SK-N-SH (cell line): ENCODE measurements around the gene PRRT1. TPM values are rescaled to one million over a fixed set of nuclear protein-coding genes. Genes with fewer than 3 reads are reported as not detected.
"Not testable (repeated sequence)": the region's sequence is repeated elsewhere in the genome, so short reads cannot be mapped to it uniquely, and the experiment has no call there.

Experiments used
- CTCF ChIA-PET: fragments of 300-600, 350-600 bp; formaldehyde crosslinking; extraction: SDS; loops from one replicate; lab custom pipeline; 2021; lab: Yijun Ruan, JAX
- POLR2A ChIA-PET: fragments of 350-600 bp; sonication (Branson Sonifier 250); formaldehyde crosslinking; extraction: SDS; loops from one replicate; lab custom pipeline; 2020; ENCODE audit warnings: antibody characterized with exemption, inconsistent platforms; lab: Yijun Ruan, JAX
- DNase-seq: peaks from one replicate; pipeline ENCODE4 v3.0.0; 2012
- H2AFZ ChIP-seq: fragments of 200-600 bp; sonication (generic); 2 replicates; pipeline ENCODE4 v1.8.1; 2016; ENCODE audit warnings: antibody characterized with exemption, mild to moderate bottlenecking, low read depth
- H3F3A ChIP-seq: fragments of 200-600 bp; sonication (generic); replicated peaks from 2 replicates; pipeline ENCODE3; 2016; ENCODE audit warnings: antibody characterized with exemption, mild to moderate bottlenecking; ENCODE audit not compliant: insufficient read depth
- H3K27ac ChIP-seq, 2 experiments: fragments of 200-500 bp in 1 of 2; fragments of 200-600 bp in 1 of 2; sonication (Bioruptor generic) in 1 of 2; sonication (generic), shearing (Covaris generic) in 1 of 2; 2 replicates each; pipeline versions ENCODE4 v1.5.1 to v1.6.1; 2014 to 2016; ENCODE audit warnings: low read depth in 2 of 2, inconsistent platforms in 1 of 2, low read length in 1 of 2, mild to moderate bottlenecking in 1 of 2, mixed read lengths in 1 of 2
- H3K27me3 ChIP-seq: fragments of 200-600 bp; sonication (generic), shearing (Covaris generic); 2 replicates; pipeline ENCODE4 v1.6.1; 2016; ENCODE audit warnings: mixed run types; ENCODE audit not compliant: insufficient read depth
- H3K36me3 ChIP-seq, 2 experiments: fragments of 200-500 bp in 1 of 2; fragments of 200-600 bp in 1 of 2; sonication (Bioruptor generic) in 1 of 2; sonication (generic) in 1 of 2; replicated peaks in 1 of 2; 2 replicates each; pipeline versions ENCODE3 to v1.5.1; 2014 to 2016; ENCODE audit warnings: low read length in 1 of 2, mild to moderate bottlenecking in 1 of 2; ENCODE audit not compliant: insufficient read depth in 2 of 2, control insufficient read depth in 1 of 2
- H3K4me1 ChIP-seq, 2 experiments: fragments of 200-500 bp in 1 of 2; fragments of 200-600 bp in 1 of 2; sonication (Bioruptor generic) in 1 of 2; sonication (generic), shearing (Covaris generic) in 1 of 2; 2 replicates each; pipeline versions ENCODE4 v1.5.1 to v1.6.1; 2014 to 2016; ENCODE audit warnings: low read depth in 1 of 2, low read length in 1 of 2, mixed run types in 1 of 2; ENCODE audit not compliant: insufficient read depth in 2 of 2, control insufficient read depth in 1 of 2
- H3K4me2 ChIP-seq: fragments of 200-600 bp; sonication (generic), shearing (Covaris generic); 2 replicates; pipeline ENCODE4 v1.6.1; 2017; ENCODE audit warnings: mixed run types
- H3K4me3 ChIP-seq, 2 experiments: fragments of 200-500 bp in 1 of 2; fragments of 200-600 bp in 1 of 2; sonication (Bioruptor generic) in 1 of 2; sonication (generic), shearing (Covaris generic) in 1 of 2; 2 replicates each; pipeline versions ENCODE4 v1.5.1 to v1.8.1; 2014 to 2016; ENCODE audit warnings: low read depth in 2 of 2, inconsistent platforms in 1 of 2, low read length in 1 of 2, mild to moderate bottlenecking in 1 of 2, mixed read lengths in 1 of 2, moderate library complexity in 1 of 2
- H3K79me2 ChIP-seq: fragments of 200-600 bp; sonication (generic); 2 replicates; pipeline ENCODE4 v1.8.1; 2017; ENCODE audit warnings: mild to moderate bottlenecking; ENCODE audit not compliant: insufficient read depth
- H3K9ac ChIP-seq: fragments of 200-600 bp; sonication (generic); 2 replicates; pipeline ENCODE4 v1.6.1; 2017; ENCODE audit warnings: mixed run types
- H3K9me2 ChIP-seq: fragments of 200-600 bp; sonication (generic); 2 replicates; pipeline ENCODE4 v1.6.1; 2017; ENCODE audit warnings: mixed run types
- H3K9me3 ChIP-seq: fragments of 200-600 bp; sonication (generic); 2 replicates; pipeline ENCODE4 v1.6.1; 2017; ENCODE audit warnings: mixed run types, mild to moderate bottlenecking, moderate library complexity
- H4K20me1 ChIP-seq: fragments of 200-600 bp; sonication (generic); 2 replicates; pipeline ENCODE4 v1.6.1; 2017; ENCODE audit warnings: mild to moderate bottlenecking, mixed run types; ENCODE audit not compliant: insufficient read depth
- ELF1 ChIP-seq: IDR thresholded peaks from 2 replicates; pipeline ENCODE4 v1.4.0; 2012
- EP300 ChIP-seq, 2 experiments: IDR thresholded peaks; 2 replicates each; pipeline versions ENCODE4 v1.4.0 to v1.6.1; 2012; ENCODE audit warnings: borderline replicate concordance in 1 of 2, low read depth in 1 of 2, low read length in 1 of 2
- FOSL2 ChIP-seq: IDR thresholded peaks from 2 replicates; pipeline ENCODE4 v1.4.0; 2012; ENCODE audit warnings: low read depth, mild to moderate bottlenecking, moderate library complexity, borderline replicate concordance
- FOXJ3 ChIP-seq: sonication (generic); formaldehyde crosslinking; IDR thresholded peaks from 2 replicates; pipeline ENCODE4 v1.5.1; 2020; ENCODE audit warnings: mild to moderate bottlenecking, missing genetic modification reagents
- FOXM1 ChIP-seq: IDR thresholded peaks from 2 replicates; pipeline ENCODE4 v1.4.0; 2012; ENCODE audit warnings: low read depth, mild to moderate bottlenecking
- MEF2A ChIP-seq: IDR thresholded peaks from 2 replicates; pipeline ENCODE4 v1.4.0; 2012; ENCODE audit warnings: low read depth, borderline replicate concordance
- MXI1 ChIP-seq: IDR thresholded peaks from 2 replicates; pipeline ENCODE4 v1.6.1; 2012; ENCODE audit warnings: mild to moderate bottlenecking, low read depth, low read length, improper control_type of control experiment
- NRF1 ChIP-seq: IDR thresholded peaks from 2 replicates; pipeline ENCODE4 v1.6.1; 2012; ENCODE audit warnings: low read depth, mild to moderate bottlenecking, low read length
- RXRA ChIP-seq: IDR thresholded peaks from 2 replicates; pipeline ENCODE4 v1.4.0; 2012; ENCODE audit warnings: low read depth, mild to moderate bottlenecking, borderline replicate concordance
- TEAD4 ChIP-seq: IDR thresholded peaks from 2 replicates; pipeline ENCODE4 v1.4.0; 2012; ENCODE audit warnings: mild to moderate bottlenecking, borderline replicate concordance; ENCODE audit not compliant: insufficient read depth
- WGBS: methylation state at CpG from one replicate; pipeline ENCODE4 v1.1.6; 2017; ENCODE audit warnings: low lambda C conversion rate; 5-methylcytosine and 5-hydroxymethylcytosine counted together
- polyA plus RNA-seq, 3 experiments: library from polyadenylated mRNA; depleted of rRNA; stranded (reverse); fragments of >200 nt; gene quantifications; 2 replicates each; pipeline ENCODE4 v1.2.3, GENCODE V29; 2012
- TF ChIP-seq, protein P1 (sequence below): IDR thresholded peaks from 2 replicates; pipeline ENCODE4 v1.4.0; 2012; ENCODE audit warnings: low read depth, borderline replicate concordance
- TF ChIP-seq, protein P2 (sequence below): fragments of 150-350 bp; IDR thresholded peaks from 2 replicates; pipeline ENCODE4 v1.6.1; 2017; ENCODE audit warnings: antibody characterized with exemption, low read length, low read depth, borderline replicate concordance
- TF ChIP-seq, protein P3 (sequence below): fragments of 200-600 bp; sonication (generic); IDR thresholded peaks from 2 replicates; pipeline ENCODE4 v1.6.1; 2017; ENCODE audit warnings: antibody characterized with exemption, mild to moderate bottlenecking, moderate library complexity
- TF ChIP-seq, protein P4 (sequence below): IDR thresholded peaks from 2 replicates; pipeline ENCODE4; 2012

The PRRT1 gene
- polyA plus RNA-seq, 1 of the 3 experiments (the other 2 are of a cell fraction), result 1.5 TPM

DNA sequence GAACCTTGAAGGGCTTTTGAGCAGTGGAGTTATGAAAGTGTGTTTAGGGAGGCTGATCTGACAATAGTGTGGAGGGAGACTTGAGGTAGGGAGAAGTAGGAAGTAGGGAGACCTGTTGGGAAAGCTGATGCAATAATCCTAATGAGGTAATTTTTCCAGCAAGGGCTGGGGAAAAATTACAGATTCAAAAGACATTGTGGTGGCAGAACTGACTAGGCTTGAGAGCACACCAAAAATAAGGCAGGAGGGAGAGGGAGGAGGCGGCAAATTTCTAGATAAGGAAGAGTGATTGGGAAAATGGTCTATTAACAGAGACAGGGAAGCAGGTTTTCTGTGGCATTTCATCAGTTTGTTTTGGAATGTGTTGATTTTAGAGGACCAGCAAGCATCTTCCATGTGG is 5.5 kb downstream of the PRRT1 start:
- ChIA-PET CTCF (interaction anchor here (0.6 kb wide), 1 partner anchor 654 kb away, joined by 4 read pairs; no protein-coding TSS in a partner anchor), POLR2A (no interaction called here)
- H3K9me2 ChIP-seq, result no peaks in the 10 kb centered on the region
- H3K9ac ChIP-seq, result no peak overlapping the region
- DNase-seq, result no peak
- H2AFZ ChIP-seq, result no peak overlapping the region
- H3K4me1 ChIP-seq, result peaks cover 0 to 3% of the 10 kb centered on the region in 2 experiments; a peak in 1 of 4 replicates
- no peak overlapping the region for H3K27ac ChIP-seq
- no peak overlapping the region for H3K4me2 ChIP-seq
- no peaks in the 10 kb centered on the region for H3K9me3 ChIP-seq
- no peaks in the 10 kb centered on the region for H3F3A ChIP-seq
- H3K4me3 ChIP-seq, result no peak overlapping the region
- no peaks in the 10 kb centered on the region for H3K36me3 ChIP-seq
- 97% methylated on average over 1 of the region's 1 CpG for WGBS
- no peak for TF ChIP-seq FOXM1
- H4K20me1 ChIP-seq, result no peaks in the 10 kb centered on the region
- no peaks in the 10 kb centered on the region for H3K27me3 ChIP-seq
- no peaks in the 10 kb centered on the region for H3K79me2 ChIP-seq

DNA sequence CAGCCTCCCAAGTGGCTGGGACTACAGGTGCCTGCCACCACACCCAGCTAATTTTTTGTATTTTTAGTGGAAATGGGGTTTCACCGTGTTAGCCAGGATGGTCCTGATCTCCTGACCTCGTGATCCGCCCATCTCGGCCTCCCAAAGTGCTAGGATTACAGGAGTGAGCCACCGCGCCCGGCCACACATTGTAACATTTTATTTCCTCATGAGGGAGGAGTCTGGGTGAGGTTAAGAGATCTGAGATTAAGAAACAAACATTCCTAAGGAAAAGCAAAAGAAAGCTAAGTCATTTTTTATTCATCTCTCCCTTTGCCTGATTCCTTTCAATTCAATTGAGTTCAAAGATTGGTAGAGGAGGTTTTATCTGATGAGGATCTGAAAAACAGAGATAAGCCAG is 7.5 kb downstream of the PRRT1 start:
- H3K4me3 ChIP-seq, H3K27me3 ChIP-seq, DNase-seq, H3F3A ChIP-seq, H3K4me1 ChIP-seq, H3K79me2 ChIP-seq, H3K9ac ChIP-seq, POLR2A ChIA-PET, H4K20me1 ChIP-seq, H3K27ac ChIP-seq, H3K9me2 ChIP-seq, H2AFZ ChIP-seq, H3K9me3 ChIP-seq, H3K36me3 ChIP-seq, H3K4me2 ChIP-seq: not testable (repeated sequence)
- 89% methylated on average over 7 of the region's 7 CpGs for WGBS
- CTCF ChIA-PET, result interaction anchor here (1.4 to 1.5 kb wide), 2 partner anchors 10 to 25 kb away, joined by 3 to 5 read pairs; no protein-coding TSS in a partner anchor

DNA sequence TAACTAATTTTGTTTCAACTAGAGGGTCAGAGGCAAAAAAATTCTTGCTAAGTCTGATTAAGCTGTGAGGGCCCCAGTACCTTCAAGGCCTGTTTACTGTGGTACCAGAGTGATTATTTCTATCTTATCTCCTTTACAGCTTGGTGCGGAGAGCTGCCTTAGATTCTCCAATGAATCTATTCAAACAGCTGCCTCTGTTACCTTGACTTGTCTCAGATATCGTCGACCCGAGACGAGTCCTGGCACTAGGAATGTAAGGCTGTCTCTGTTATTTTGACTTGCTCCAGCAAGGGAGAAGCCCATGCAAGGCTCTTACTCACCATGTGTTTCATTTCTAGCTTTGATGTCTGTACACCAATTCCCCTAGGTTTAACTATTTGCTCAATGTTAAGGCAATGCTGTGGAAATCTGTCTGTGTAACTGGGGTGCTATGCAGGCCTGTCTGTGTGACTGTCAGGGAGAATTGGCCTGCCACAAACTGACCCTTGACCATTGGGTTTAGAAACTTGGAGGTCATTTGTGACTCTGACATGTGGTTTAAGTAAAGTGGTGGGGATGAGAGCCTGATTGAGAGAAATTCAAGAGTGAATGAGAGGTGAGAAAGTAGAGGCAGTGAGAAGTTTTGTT is 11.2 kb downstream of the PRRT1 start:
- H3K4me1 ChIP-seq, result no peaks in the 10 kb centered on the region
- no peak overlapping the region for H3K27ac ChIP-seq
- H3K9me2 ChIP-seq, result no peaks in the 10 kb centered on the region
- ChIA-PET POLR2A (no interaction called here), CTCF (no interaction called here)
- no peak overlapping the region for H3K4me2 ChIP-seq
- no peaks in the 10 kb centered on the region for H4K20me1 ChIP-seq
- no peak for TF ChIP-seq RXRA
- TF ChIP-seq, protein P1, sequence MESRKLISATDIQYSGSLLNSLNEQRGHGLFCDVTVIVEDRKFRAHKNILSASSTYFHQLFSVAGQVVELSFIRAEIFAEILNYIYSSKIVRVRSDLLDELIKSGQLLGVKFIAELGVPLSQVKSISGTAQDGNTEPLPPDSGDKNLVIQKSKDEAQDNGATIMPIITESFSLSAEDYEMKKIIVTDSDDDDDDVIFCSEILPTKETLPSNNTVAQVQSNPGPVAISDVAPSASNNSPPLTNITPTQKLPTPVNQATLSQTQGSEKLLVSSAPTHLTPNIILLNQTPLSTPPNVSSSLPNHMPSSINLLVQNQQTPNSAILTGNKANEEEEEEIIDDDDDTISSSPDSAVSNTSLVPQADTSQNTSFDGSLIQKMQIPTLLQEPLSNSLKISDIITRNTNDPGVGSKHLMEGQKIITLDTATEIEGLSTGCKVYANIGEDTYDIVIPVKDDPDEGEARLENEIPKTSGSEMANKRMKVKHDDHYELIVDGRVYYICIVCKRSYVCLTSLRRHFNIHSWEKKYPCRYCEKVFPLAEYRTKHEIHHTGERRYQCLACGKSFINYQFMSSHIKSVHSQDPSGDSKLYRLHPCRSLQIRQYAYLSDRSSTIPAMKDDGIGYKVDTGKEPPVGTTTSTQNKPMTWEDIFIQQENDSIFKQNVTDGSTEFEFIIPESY, result no peak
- TF ChIP-seq, protein P2, sequence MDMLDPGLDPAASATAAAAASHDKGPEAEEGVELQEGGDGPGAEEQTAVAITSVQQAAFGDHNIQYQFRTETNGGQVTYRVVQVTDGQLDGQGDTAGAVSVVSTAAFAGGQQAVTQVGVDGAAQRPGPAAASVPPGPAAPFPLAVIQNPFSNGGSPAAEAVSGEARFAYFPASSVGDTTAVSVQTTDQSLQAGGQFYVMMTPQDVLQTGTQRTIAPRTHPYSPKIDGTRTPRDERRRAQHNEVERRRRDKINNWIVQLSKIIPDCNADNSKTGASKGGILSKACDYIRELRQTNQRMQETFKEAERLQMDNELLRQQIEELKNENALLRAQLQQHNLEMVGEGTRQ, result no peak
- TF ChIP-seq FOSL2, result no peak
- TF ChIP-seq, protein P3, sequence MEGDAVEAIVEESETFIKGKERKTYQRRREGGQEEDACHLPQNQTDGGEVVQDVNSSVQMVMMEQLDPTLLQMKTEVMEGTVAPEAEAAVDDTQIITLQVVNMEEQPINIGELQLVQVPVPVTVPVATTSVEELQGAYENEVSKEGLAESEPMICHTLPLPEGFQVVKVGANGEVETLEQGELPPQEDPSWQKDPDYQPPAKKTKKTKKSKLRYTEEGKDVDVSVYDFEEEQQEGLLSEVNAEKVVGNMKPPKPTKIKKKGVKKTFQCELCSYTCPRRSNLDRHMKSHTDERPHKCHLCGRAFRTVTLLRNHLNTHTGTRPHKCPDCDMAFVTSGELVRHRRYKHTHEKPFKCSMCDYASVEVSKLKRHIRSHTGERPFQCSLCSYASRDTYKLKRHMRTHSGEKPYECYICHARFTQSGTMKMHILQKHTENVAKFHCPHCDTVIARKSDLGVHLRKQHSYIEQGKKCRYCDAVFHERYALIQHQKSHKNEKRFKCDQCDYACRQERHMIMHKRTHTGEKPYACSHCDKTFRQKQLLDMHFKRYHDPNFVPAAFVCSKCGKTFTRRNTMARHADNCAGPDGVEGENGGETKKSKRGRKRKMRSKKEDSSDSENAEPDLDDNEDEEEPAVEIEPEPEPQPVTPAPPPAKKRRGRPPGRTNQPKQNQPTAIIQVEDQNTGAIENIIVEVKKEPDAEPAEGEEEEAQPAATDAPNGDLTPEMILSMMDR, result no peak
- no peak for TF ChIP-seq NRF1
- TF ChIP-seq EP300 (IDR thresholded peaks at IDR 0.05; ENCODE audit: borderline replicate concordance in 1 of 2, low read depth in 1 of 2, low read length in 1 of 2), result no peak
- no peak for TF ChIP-seq ELF1
- no peak for TF ChIP-seq TEAD4
- TF ChIP-seq MEF2A, result no peak
- no peak for TF ChIP-seq FOXJ3 (CRISPR knock-in tag)
- TF ChIP-seq, protein P4, sequence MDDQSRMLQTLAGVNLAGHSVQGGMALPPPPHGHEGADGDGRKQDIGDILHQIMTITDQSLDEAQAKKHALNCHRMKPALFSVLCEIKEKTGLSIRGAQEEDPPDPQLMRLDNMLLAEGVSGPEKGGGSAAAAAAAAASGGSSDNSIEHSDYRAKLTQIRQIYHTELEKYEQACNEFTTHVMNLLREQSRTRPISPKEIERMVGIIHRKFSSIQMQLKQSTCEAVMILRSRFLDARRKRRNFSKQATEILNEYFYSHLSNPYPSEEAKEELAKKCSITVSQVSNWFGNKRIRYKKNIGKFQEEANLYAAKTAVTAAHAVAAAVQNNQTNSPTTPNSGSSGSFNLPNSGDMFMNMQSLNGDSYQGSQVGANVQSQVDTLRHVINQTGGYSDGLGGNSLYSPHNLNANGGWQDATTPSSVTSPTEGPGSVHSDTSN, result no peak
- no peak for TF ChIP-seq MXI1
- no peaks in the 10 kb centered on the region for H3K36me3 ChIP-seq
- H3K79me2 ChIP-seq, result no peaks in the 10 kb centered on the region
- H3K9me3 ChIP-seq, result no peaks in the 10 kb centered on the region
- no peak overlapping the region for H2AFZ ChIP-seq
- no peaks in the 10 kb centered on the region for H3K27me3 ChIP-seq
- no peaks in the 10 kb centered on the region for H3F3A ChIP-seq
- no peak overlapping the region for H3K9ac ChIP-seq
- no peak for DNase-seq
- 51% methylated on average over 5 of the region's 5 CpGs for WGBS
- H3K4me3 ChIP-seq, result no peak overlapping the region
